ENCODE measurements around the gene SDSL.
A peak's percentile ranks its signal among the peaks of the same experiment; 100 is the strongest.

Gene SDSL

DNA sequence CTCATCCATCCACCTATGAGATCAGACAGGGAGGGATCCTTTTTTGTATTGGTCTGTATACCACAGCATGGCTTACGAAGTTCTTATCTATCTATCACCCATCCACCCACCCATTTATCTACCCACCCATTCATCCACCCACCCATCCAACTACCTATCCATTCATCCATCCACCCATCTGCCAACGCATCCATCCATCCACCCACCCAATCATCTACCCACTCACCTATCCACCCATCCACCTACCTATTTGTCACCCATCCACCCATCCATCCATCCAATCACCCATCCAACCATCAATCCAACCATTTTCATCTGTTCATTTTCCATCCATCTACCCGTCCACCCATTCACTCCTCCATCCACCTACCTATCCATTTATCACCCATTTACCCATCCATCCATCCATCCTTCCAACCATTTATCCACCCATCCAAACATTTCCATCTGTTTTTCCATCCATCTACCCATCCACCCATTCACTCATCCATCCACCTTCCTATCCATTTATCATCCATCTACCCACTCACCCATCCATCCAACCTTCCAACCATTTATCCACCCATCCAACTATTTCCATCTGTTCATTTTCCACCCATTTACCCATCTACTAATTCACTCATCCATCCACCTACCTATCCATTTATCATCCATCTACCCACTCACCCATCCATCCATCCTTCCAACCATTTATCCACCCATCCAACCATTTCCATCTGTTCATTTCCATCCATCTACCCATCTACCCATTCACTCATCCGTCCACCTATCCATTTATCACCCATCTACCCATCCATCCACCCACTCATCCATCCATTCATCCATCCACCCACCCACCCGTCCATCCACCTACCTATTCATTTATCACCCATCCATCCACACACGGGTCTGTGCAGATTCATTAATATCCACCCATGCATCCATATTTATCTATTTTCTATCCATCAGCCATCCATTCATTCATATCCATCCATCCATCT is 31.8 kb upstream of the SDSL start:
- DNase-seq = no peak
- H3K27ac Mint-ChIP-seq = no peak overlapping the region
- no peaks in the 10 kb centered on the region for H3K9me3 Mint-ChIP-seq
- H3K36me3 Mint-ChIP-seq (ENCODE audit: insufficient read depth) = peaks cover 7% of the 10 kb centered on the region
- no peaks in the 10 kb centered on the region for H3K27me3 Mint-ChIP-seq
- no peak overlapping the region for H3K4me3 Mint-ChIP-seq
- H3K4me1 Mint-ChIP-seq (ENCODE audit: low read depth in 2 of 2) = no peaks in the 10 kb centered on the region
- no peak for ATAC-seq (replicated peaks)

DNA sequence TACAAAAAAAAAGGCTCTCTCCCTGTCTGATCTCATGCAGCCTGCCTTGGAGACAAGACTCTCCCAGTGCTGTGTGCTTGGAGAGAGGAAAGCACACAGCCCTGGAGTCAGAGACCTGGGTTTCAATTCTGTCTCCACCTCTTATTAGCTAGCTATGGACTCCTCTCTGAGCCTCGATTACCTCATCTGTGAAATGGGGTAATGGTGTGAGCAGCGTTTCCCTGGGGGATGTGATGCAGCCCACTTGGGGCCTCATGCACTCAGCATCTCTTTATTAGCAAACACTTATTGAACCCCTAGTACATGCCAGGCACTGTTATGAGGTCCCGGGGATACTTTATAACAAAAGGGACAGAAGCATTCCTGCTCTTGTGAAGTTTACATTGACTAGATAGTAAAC is 31.0 kb upstream of the SDSL start:
- no peak for ATAC-seq (replicated peaks)

DNA sequence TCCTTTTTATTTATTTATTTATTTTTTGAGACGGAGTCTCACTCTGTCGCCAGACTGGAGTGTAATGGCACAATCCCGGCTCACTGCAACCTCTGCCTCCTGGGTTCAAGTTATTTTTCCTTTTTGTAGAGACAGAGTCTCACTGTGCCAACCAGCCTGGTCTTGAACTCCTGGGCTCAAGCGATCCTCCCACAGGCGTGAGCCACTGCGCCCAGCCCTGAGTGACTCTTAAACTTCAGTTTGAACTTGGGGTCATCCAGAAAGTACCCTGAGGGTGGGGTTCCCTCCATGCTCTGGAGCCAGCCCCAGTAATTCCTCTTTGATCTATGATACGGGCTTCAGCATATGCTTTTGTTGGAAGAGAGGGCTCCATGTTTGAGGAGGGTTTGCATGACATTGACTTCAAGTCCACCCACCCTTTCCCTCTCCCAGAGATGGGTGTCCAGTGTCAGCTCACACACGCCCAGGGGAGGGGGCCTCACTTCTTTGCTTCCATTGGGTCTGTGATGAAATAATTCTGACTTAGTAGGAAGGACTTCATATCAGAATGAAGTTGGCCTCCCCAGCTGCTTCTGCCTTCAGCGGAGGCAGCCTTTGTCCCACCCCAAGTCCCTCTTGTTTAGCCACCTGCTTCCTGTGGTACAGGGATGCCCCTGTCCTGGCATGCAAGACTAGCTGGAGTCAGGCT is 30.4 kb upstream of the SDSL start:
- Mint-ChIP-seq H3K4me3 (no peak overlapping the region), H3K9me3 (no peaks in the 10 kb centered on the region), H3K36me3 (ENCODE audit: insufficient read depth) (peaks cover 7% of the 10 kb centered on the region), H3K27ac (no peak overlapping the region), H3K27me3 (no peaks in the 10 kb centered on the region), H3K4me1 (ENCODE audit: low read depth in 2 of 2) (no peaks in the 10 kb centered on the region)
- no peak for ATAC-seq (replicated peaks)
- no peak for DNase-seq

More for the DNA sequence above, 31.0 kb upstream of the SDSL start:
- no peaks in the 10 kb centered on the region for H3K4me1 Mint-ChIP-seq (ENCODE audit: low read depth in 2 of 2)
- no peaks in the 10 kb centered on the region for H3K27me3 Mint-ChIP-seq
- peaks cover 7% of the 10 kb centered on the region for H3K36me3 Mint-ChIP-seq (ENCODE audit: insufficient read depth)
- H3K4me3 Mint-ChIP-seq = no peak overlapping the region
- H3K9me3 Mint-ChIP-seq = no peaks in the 10 kb centered on the region
- DNase-seq = no peak
- no peak overlapping the region for H3K27ac Mint-ChIP-seq

DNA sequence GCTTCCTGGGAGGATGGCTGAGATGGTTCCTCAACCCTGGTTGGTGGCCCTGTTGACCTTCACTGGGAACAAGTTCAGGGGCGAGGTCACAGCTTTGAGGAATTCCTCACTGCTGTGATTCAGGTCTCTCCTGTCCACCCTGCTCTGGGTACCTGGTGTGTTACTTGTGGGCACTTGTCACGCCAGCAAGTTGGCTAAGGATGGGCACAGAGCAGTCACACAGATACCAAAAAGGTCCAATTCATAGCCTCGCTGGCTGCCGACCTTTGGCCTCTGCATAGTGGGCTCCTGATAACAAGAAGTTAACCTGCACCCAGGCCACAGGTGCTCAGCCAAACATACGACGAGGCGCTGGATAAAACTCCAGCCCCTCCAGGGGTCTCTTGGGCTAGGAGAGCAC is 29.7 kb upstream of the SDSL start:
- no peak overlapping the region for H3K4me3 Mint-ChIP-seq
- H3K27ac Mint-ChIP-seq = no peak overlapping the region
- no peaks in the 10 kb centered on the region for H3K4me1 Mint-ChIP-seq (ENCODE audit: low read depth in 2 of 2)
- no peaks in the 10 kb centered on the region for H3K9me3 Mint-ChIP-seq
- DNase-seq (no peak), ATAC-seq (replicated peaks) (no peak)
- H3K27me3 Mint-ChIP-seq = peaks cover 0 to under 1% of the 10 kb centered on the region in 2 donors
- peaks cover 7% of the 10 kb centered on the region for H3K36me3 Mint-ChIP-seq (ENCODE audit: insufficient read depth)

DNA sequence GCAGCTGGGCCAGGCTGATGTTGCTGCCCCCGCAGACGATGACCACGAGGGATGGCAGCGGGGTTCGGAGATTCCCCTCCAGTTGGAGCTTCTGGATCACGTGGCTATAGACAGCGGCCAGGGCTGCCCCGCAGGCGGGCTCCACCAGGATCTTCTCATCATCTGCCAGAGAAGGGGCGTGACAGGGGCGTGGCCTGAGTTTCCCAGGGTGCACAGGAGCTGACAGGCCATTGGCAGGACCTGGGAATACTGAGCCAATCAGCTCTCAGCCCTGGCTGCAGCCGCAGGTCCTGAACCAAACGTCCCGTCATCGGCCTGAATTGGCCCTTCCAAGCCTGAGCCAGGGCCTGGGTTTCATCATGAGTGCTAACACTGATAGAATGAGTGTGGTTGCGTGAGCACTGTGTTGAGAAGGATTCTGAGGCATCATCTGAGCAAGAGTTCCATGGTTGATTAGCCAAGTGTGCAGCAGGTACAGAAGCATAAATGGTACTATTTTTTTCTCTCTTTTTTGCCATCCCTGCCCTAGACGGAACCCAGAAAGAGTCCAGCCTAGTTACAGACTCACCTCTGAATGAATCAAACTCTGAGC is 29.1 kb upstream of the SDSL start:
- Mint-ChIP-seq H3K36me3 (ENCODE audit: insufficient read depth) (peaks cover 6% of the 10 kb centered on the region), H3K27ac (no peak overlapping the region), H3K27me3 (peaks cover 0 to 5% of the 10 kb centered on the region in 2 donors), H3K4me1 (ENCODE audit: low read depth in 2 of 2) (no peaks in the 10 kb centered on the region), H3K9me3 (no peaks in the 10 kb centered on the region), H3K4me3 (no peak overlapping the region)
- no peak for ATAC-seq (replicated peaks)
- no peak for DNase-seq

DNA sequence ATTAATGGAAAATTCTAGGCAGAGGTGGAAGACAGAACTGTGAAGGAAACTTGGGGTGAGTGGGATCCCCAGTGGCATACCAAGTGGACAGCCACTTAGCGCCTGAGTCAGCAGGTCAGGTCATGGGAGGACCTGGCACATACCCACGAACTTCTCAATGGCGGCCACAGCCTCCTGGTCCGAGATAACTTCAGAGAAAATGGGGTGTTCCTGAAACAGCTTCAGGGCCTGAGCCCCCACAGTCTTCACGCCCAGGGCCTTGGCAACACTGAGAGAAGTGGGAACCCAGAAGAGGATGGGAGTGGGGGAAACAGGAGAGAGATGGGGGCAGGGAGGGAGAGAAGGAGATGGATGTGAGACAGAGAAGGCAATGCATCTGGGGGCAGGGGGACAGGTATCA is 28.4 kb upstream of the SDSL start:
- no peaks in the 10 kb centered on the region for H3K9me3 Mint-ChIP-seq
- peak overlapping the region in 1 of 2 donors; percentile 59 for H3K27ac Mint-ChIP-seq
- H3K4me1 Mint-ChIP-seq (ENCODE audit: low read depth in 2 of 2) = no peaks in the 10 kb centered on the region
- H3K27me3 Mint-ChIP-seq = peaks cover 0 to 8% of the 10 kb centered on the region in 2 donors
- DNase-seq (no peak), ATAC-seq (replicated peaks) (no peak)
- H3K4me3 Mint-ChIP-seq = no peak overlapping the region
- H3K36me3 Mint-ChIP-seq (ENCODE audit: insufficient read depth) = no peaks in the 10 kb centered on the region

DNA sequence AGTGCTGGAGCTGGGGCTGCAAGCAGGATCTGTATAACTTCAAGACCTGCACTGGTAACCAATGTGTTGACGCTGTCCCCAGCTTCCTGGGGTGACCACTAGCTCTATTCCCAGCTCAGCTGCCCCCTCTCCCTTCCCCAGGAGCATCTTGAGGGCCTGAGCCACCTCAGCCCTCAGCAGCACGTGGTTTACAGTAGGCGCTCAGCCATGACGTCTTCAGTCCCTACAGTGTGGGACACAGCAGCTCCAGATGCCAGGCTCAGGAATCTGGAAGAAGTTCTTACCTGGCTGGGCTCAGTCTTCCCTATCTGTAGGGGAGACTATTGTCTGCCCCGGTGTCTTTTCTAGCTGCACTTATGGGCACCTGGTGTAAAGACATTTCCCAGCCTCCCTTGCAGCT is 27.1 kb upstream of the SDSL start:
- no peaks in the 10 kb centered on the region for H3K4me1 Mint-ChIP-seq (ENCODE audit: low read depth in 2 of 2)
- H3K27ac Mint-ChIP-seq = no peak overlapping the region

DNA sequence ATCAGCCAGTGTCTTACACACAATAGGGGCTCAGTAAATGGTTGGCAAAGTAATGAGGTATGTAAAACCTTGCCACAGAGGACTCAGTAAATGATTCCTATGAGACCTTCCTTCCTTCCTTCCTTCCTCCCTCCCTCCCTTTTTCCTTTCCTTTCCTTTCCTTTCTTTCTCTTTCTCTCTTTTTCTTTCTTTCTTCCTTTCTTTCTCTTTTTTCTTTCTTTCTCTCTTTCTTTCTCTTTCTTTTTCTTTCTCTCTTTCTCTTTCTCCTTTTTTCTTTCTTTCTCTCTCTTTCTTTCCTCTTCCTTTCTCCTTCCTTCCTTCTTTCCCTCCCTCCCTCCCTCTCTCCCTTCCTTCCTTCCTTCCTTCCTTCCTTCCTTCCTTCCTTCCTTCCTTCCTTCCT is 26.0 kb upstream of the SDSL start:
- Mint-ChIP-seq H3K27me3 (peaks cover 7 to 22% of the 10 kb centered on the region in 2 donors), H3K9me3 (no peaks in the 10 kb centered on the region), H3K27ac (no peak overlapping the region), H3K36me3 (ENCODE audit: insufficient read depth) (no peaks in the 10 kb centered on the region), H3K4me3 (no peak overlapping the region), H3K4me1 (ENCODE audit: low read depth in 2 of 2) (no peaks in the 10 kb centered on the region)
- no peak for ATAC-seq (replicated peaks)
- DNase-seq = no peak

More for the DNA sequence above, 27.1 kb upstream of the SDSL start:
- Mint-ChIP-seq H3K36me3 (ENCODE audit: insufficient read depth) (no peaks in the 10 kb centered on the region), H3K4me3 (no peak overlapping the region), H3K27me3 (peaks cover under 1 to 22% of the 10 kb centered on the region in 2 donors), H3K9me3 (no peaks in the 10 kb centered on the region)
- DNase-seq (no peak), ATAC-seq (replicated peaks) (no peak)

DNA sequence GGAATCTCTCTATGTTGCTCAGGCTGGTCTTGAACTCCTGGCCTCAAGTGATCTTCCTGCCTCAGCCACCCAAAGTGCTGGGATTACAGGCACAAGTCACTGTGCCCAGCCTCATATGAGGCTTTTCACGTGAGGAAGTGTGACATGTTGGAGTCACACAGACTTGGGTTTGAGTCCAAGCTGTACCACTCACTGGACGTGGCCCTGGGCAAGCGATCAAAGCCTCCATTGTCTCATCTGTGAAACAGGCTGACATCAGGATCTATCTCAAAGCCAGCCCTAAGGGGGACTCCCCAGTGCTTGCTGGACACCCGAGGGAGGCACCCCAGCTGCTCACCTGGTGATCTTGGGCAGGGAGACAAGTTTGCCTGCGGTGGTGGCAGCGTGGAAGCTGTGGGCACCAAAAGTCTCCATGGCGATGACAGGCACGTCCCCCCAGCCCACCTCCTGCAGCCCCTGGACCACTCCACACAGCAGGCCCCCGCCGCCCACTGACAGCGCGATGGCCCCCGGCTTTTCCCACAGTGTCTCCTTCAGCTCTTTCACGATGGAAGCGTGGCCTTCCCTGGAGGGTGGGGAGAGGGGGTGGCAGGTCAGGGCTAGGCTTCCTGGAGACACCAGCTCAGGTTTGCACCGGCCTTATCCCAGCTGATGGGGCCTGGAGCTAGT is 25.2 kb upstream of the SDSL start:
- no peaks in the 10 kb centered on the region for H3K36me3 Mint-ChIP-seq (ENCODE audit: insufficient read depth)
- no peak overlapping the region for H3K4me3 Mint-ChIP-seq
- H3K9me3 Mint-ChIP-seq = no peaks in the 10 kb centered on the region
- H3K27ac Mint-ChIP-seq = no peak overlapping the region
- DNase-seq = no peak
- H3K27me3 Mint-ChIP-seq = peaks cover 7 to 22% of the 10 kb centered on the region in 2 donors
- ATAC-seq (replicated peaks) = no peak
- H3K4me1 Mint-ChIP-seq (ENCODE audit: low read depth in 2 of 2) = no peaks in the 10 kb centered on the region

DNA sequence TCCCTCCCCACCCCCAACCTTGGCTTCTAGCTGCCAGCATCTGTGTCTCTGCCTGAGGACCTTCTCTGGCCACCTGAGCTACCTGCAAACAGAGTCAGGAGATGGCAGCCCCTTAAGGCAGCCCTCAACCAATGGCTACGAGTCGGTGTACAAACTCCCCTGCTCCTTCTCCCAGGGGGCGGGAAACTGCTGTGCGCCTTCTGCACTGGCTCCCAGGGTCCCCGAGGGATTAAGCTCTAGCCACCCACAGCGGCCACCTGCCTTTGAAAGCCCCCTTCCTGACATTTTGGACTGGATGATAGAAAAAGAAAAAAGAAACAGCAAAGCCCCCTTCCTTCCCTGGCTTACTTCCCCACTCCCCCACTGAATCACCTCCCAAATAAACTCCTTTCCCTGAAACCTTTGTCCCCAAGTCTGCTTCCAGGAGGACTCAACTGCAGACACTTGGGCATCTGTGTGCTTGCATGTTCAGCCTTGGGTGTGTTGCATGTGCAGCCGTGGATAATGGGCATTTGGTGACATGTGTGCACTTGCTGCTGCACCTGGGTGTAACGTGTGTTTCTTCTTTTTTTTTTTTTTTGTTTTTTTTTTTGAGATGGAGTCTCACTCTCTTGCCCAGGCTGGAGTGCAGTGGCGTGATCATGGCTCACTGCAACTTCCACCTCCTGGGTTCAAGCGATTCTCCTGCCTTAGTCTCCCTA is 24.5 kb upstream of the SDSL start:
- no peaks in the 10 kb centered on the region for H3K4me1 Mint-ChIP-seq (ENCODE audit: low read depth in 2 of 2)
- peaks cover 7 to 27% of the 10 kb centered on the region in 2 donors for H3K27me3 Mint-ChIP-seq

DNA sequence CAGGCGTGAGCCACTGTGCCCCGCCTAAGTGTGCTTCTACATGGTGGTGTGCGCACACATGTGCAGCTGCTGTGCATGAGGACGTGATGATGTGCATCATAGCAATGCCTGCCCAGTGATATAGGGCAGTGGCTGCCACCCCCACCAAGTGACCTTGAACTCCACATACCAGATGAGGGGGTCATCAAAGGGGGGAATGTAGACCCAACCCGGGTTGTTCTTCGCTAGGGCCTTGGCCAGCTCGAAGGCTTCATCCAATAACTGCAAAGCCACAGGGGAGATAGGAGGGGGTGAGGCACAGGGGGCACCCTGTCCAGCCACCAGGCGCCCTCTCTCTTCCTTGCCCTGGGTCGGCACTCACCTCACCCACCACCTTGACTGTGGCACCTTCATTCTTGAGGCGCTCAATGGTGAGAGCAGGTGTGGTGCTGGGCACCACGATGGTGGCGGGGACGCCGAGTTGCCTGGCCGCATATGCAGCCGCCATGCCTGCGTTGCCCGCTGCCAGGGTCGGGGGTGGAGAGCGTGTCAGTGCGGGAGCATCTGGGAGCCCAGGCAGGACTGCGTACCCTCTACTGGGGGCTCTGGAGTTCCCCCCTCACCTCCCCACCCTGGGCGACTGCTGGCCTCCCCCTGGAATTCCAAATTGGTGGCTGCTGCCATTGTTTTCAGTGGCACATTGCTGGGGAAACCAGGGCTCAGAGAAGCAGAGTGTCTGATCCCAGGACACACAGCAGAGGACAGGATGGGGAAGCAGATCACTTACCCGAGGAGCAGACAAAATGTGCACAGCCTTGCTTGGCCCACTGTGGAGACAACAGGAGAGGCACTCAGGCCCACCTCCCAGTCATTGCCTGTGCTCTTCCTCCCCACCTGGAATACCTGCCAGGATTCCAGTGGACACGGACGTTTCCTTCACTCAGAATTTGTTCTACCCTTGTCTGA is 23.6 kb upstream of the SDSL start:
- Mint-ChIP-seq H3K4me1 (ENCODE audit: low read depth in 2 of 2) (no peaks in the 10 kb centered on the region), H3K4me3 (no peak overlapping the region), H3K36me3 (ENCODE audit: insufficient read depth) (no peaks in the 10 kb centered on the region), H3K27ac (no peak overlapping the region), H3K9me3 (no peaks in the 10 kb centered on the region), H3K27me3 (peaks cover 7 to 30% of the 10 kb centered on the region in 2 donors)
- ATAC-seq (replicated peaks) = no peak
- DNase-seq = no peak

More for the DNA sequence above, 24.5 kb upstream of the SDSL start:
- Mint-ChIP-seq H3K9me3 (no peaks in the 10 kb centered on the region), H3K36me3 (ENCODE audit: insufficient read depth) (no peaks in the 10 kb centered on the region), H3K4me3 (no peak overlapping the region), H3K27ac (no peak overlapping the region)
- ATAC-seq (replicated peaks) (no peak), DNase-seq (no peak)

DNA sequence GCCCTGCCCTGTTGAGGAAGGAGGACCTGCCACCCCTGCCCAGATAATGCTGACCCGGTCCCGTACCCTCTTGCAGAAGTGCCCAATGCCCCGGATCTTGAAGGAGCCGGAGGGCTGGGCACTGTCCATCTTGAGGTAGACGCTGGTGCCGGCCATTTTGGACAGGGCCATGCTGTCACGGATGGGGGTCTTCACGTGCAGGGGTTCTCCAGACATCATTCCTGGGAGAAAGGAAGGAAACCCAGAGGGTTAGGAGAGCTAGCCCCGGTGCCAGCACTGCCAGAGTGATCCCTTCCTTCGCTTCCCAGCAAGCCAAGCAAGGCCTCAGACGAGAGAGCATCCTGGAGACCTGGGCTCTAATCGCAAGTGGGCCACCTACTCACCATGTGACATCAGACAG is 22.7 kb upstream of the SDSL start:
- Mint-ChIP-seq H3K27ac (no peak overlapping the region), H3K9me3 (no peaks in the 10 kb centered on the region), H3K4me1 (ENCODE audit: low read depth in 2 of 2) (no peaks in the 10 kb centered on the region), H3K36me3 (ENCODE audit: insufficient read depth) (no peaks in the 10 kb centered on the region), H3K4me3 (no peak overlapping the region), H3K27me3 (peaks cover 7 to 37% of the 10 kb centered on the region in 2 donors)
- DNase-seq (no peak), ATAC-seq (replicated peaks) (no peak)
